IMR-90 (cell line): ENCODE results near the gene TTLL11. TPM values are rescaled to one million over a fixed set of nuclear protein-coding genes. Genes with fewer than 3 reads are reported as not detected.
A peak's percentile ranks its signal among the peaks of the same experiment; 100 is the strongest.

ENCODE experiments used
- ATAC-seq: fragments of 200-7000 bp; cut with Tn5 transposase; 2 replicates; pipeline ENCODE4 v1.9.1; 2020; ENCODE audit warnings: low read depth, mild to moderate bottlenecking, moderate library complexity
- BruUV-seq: library from RNA; stranded (reverse); fragments of 400-500 nt; replicated peaks from 2 replicates; lab custom pipeline; 2021; lab: Mats Ljungman, UMichigan
- CTCF ChIA-PET: fragments of 300-600 bp; formaldehyde crosslinking; extraction: SDS; loops from one replicate; lab custom pipeline; 2021; ENCODE audit warnings: antibody characterized with exemption; lab: Yijun Ruan, JAX
- POLR2A ChIA-PET: fragments of 300-600 bp; sonication (Branson Sonifier 250); formaldehyde crosslinking; loops from one replicate; lab custom pipeline; 2022; ENCODE audit warnings: antibody characterized with exemption; ENCODE audit not compliant: unreplicated experiment; lab: Charles Lee
- DNase-seq: peaks from one replicate; pipeline ENCODE4 v3.0.0; 2013
- H2AFZ ChIP-seq: replicated peaks from 2 replicates; pipeline ENCODE3; 2013; ENCODE audit warnings: low read length, mild to moderate bottlenecking; ENCODE audit not compliant: poor library complexity
- H2AK5ac ChIP-seq: 2 replicates; pipeline ENCODE4 v1.6.1; 2013; ENCODE audit warnings: low read depth, low read length, inconsistent platforms
- H2AK9ac ChIP-seq: replicated peaks from 2 replicates; pipeline ENCODE3; 2013; ENCODE audit warnings: mild to moderate bottlenecking, low read depth, low read length, moderate library complexity; ENCODE audit not compliant: poor library complexity
- H2BK120ac ChIP-seq: 2 replicates; pipeline ENCODE4 v1.6.1; 2013; ENCODE audit warnings: low read depth, low read length, inconsistent platforms
- H2BK15ac ChIP-seq: 3 replicates; pipeline ENCODE4 v1.6.1; 2013; ENCODE audit warnings: low read depth, low read length, inconsistent platforms
- H2BK20ac ChIP-seq: 2 replicates; pipeline ENCODE4 v1.6.1; 2013; ENCODE audit warnings: low read depth, mild to moderate bottlenecking, inconsistent platforms, low read length, moderate library complexity
- H2BK5ac ChIP-seq: 2 replicates; pipeline ENCODE4 v1.6.1; 2013; ENCODE audit warnings: mild to moderate bottlenecking, low read depth, low read length, inconsistent platforms; ENCODE audit not compliant: poor library complexity, severe bottlenecking
- H3K14ac ChIP-seq: replicated peaks from 2 replicates; pipeline ENCODE4 v1.6.1; 2013; ENCODE audit warnings: low read depth, low read length, inconsistent platforms
- H3K18ac ChIP-seq: 2 replicates; pipeline ENCODE4 v1.6.1; 2013; ENCODE audit warnings: low read depth, low read length, control low read depth
- H3K23ac ChIP-seq: 2 replicates; pipeline ENCODE4 v1.6.1; 2013; ENCODE audit warnings: low read depth, low read length, inconsistent platforms
- H3K27ac ChIP-seq: 2 replicates; pipeline ENCODE4 v1.5.1; 2013; ENCODE audit warnings: mild to moderate bottlenecking, control low read depth, low read length; ENCODE audit not compliant: insufficient read depth
- H3K27me3 ChIP-seq: 2 replicates; pipeline ENCODE4 v1.6.1; 2013; ENCODE audit warnings: low read length; ENCODE audit not compliant: control insufficient read depth, insufficient read depth
- H3K36me3 ChIP-seq: 2 replicates; pipeline ENCODE4 v1.6.1; 2013; ENCODE audit warnings: low read length, mixed read lengths; ENCODE audit not compliant: control insufficient read depth, insufficient read depth
- H3K4ac ChIP-seq: 2 replicates; pipeline ENCODE4 v1.6.1; 2013; ENCODE audit warnings: low read depth, low read length, inconsistent platforms
- H3K4me1 ChIP-seq: 2 replicates; pipeline ENCODE4 v1.6.1; 2013; ENCODE audit warnings: low read length, mixed read lengths; ENCODE audit not compliant: control insufficient read depth, insufficient read depth
- H3K4me2 ChIP-seq: 2 replicates; pipeline ENCODE4 v1.6.1; 2013; ENCODE audit warnings: low read depth, mild to moderate bottlenecking, control low read depth, low read length, moderate library complexity
- H3K4me3 ChIP-seq: 2 replicates; pipeline ENCODE4 v1.5.1; 2013; ENCODE audit warnings: low read depth, mild to moderate bottlenecking, control low read depth, low read length, moderate library complexity; ENCODE audit not compliant: insufficient read depth
- H3K56ac ChIP-seq: 2 replicates; pipeline ENCODE4 v1.6.1; 2013; ENCODE audit warnings: low read length, inconsistent platforms; ENCODE audit not compliant: insufficient read depth; ENCODE audit errors: extremely low read depth
- H3K79me1 ChIP-seq, 2 experiments: 2 replicates each; pipeline ENCODE4 v1.6.1; 2013; ENCODE audit warnings: low read length in 2 of 2, inconsistent platforms in 1 of 2, low read depth in 1 of 2
- H3K9ac ChIP-seq: 2 replicates; pipeline ENCODE4 v1.6.1; 2013; ENCODE audit warnings: low read depth, low read length, control low read depth
- H3K9me1 ChIP-seq: 2 replicates; pipeline ENCODE4 v1.6.1; 2013; ENCODE audit warnings: low read length, inconsistent platforms; ENCODE audit not compliant: insufficient read depth
- H3K9me3 ChIP-seq: 2 replicates; pipeline ENCODE4 v1.6.1; 2013; ENCODE audit warnings: low read length; ENCODE audit not compliant: control insufficient read depth, insufficient read depth
- H4K20me1 ChIP-seq: 2 replicates; pipeline ENCODE4 v1.6.1; 2013; ENCODE audit warnings: low read length, inconsistent platforms; ENCODE audit not compliant: insufficient read depth
- H4K5ac ChIP-seq: 2 replicates; pipeline ENCODE4 v1.6.1; 2013; ENCODE audit warnings: mild to moderate bottlenecking, low read depth, low read length, control low read depth
- H4K8ac ChIP-seq, 2 experiments: 2 replicates each; pipeline ENCODE4 v1.6.1; 2013; ENCODE audit warnings: low read depth in 2 of 2, low read length in 2 of 2, control low read depth in 1 of 2, inconsistent platforms in 1 of 2
- H4K91ac ChIP-seq: 2 replicates; pipeline ENCODE4 v1.6.1; 2013; ENCODE audit warnings: low read depth, low read length, inconsistent platforms; ENCODE audit not compliant: insufficient read depth
- BHLHE40 ChIP-seq: fragments of 150-350 bp; IDR thresholded peaks from 2 replicates; pipeline ENCODE4 v1.6.1; 2016; ENCODE audit warnings: mild to moderate bottlenecking, low read depth, low read length
- CEBPB ChIP-seq: IDR thresholded peaks from 2 replicates; pipeline ENCODE4 v1.6.1; 2012; ENCODE audit warnings: low read depth, low read length, improper control_type of control experiment
- CHD1 ChIP-seq: IDR thresholded peaks from 2 replicates; pipeline ENCODE4 v1.6.1; 2012; ENCODE audit warnings: low read depth, low read length, improper control_type of control experiment
- CTCF ChIP-seq: conservative IDR thresholded peaks from 2 replicates; pipeline ENCODE4 v1.5.1; 2012; ENCODE audit warnings: mild to moderate bottlenecking, low read depth, low read length, improper control_type of control experiment
- ELK1 ChIP-seq: fragments of 150-350 bp; IDR thresholded peaks from 2 replicates; pipeline ENCODE4 v1.6.1; 2016; ENCODE audit warnings: low read depth, mild to moderate bottlenecking, low read length, moderate library complexity, borderline replicate concordance
- FOS ChIP-seq: fragments of 150-350 bp; IDR thresholded peaks from 2 replicates; pipeline ENCODE4 v1.6.1; 2016; ENCODE audit warnings: low read depth, low read length
- MAFK ChIP-seq: IDR thresholded peaks from 2 replicates; pipeline ENCODE4 v1.6.1; 2012; ENCODE audit warnings: low read depth, low read length, improper control_type of control experiment
- MAZ ChIP-seq: IDR thresholded peaks from 2 replicates; pipeline ENCODE4 v1.6.1; 2012; ENCODE audit warnings: low read depth, mild to moderate bottlenecking, low read length, improper control_type of control experiment, moderate library complexity, borderline replicate concordance
- MXI1 ChIP-seq: IDR thresholded peaks from 2 replicates; pipeline ENCODE4 v1.6.1; 2012; ENCODE audit warnings: low read depth, mild to moderate bottlenecking, low read length, moderate library complexity, borderline replicate concordance
- NFE2L2 ChIP-seq: fragments of 150-350 bp; IDR thresholded peaks from 2 replicates; pipeline ENCODE4 v1.6.1; 2016; ENCODE audit warnings: low read depth, mild to moderate bottlenecking, low read length
- POLR2A ChIP-seq: IDR thresholded peaks from 2 replicates; pipeline ENCODE4 v1.6.1; 2012; ENCODE audit warnings: mild to moderate bottlenecking, low read depth, low read length
- RAD21 ChIP-seq: IDR thresholded peaks from 2 replicates; pipeline ENCODE4 v1.6.1; 2012; ENCODE audit warnings: low read length, improper control_type of control experiment
- RCOR1 ChIP-seq: IDR thresholded peaks from 2 replicates; pipeline ENCODE4 v1.6.1; 2012; ENCODE audit warnings: mild to moderate bottlenecking, low read length, improper control_type of control experiment; ENCODE audit not compliant: insufficient replicate concordance
- RFX5 ChIP-seq: IDR thresholded peaks from 2 replicates; pipeline ENCODE4 v1.8.0; 2012; ENCODE audit warnings: low read depth, mild to moderate bottlenecking, low read length, moderate library complexity
- SMC3 ChIP-seq: fragments of 150-350 bp; IDR thresholded peaks from 2 replicates; pipeline ENCODE4 v1.6.1; 2016; ENCODE audit warnings: low read depth, mild to moderate bottlenecking, antibody characterized with exemption, low read length, moderate library complexity
- USF2 ChIP-seq: fragments of 150-350 bp; IDR thresholded peaks from 2 replicates; pipeline ENCODE4 v1.6.1; 2017; ENCODE audit warnings: mild to moderate bottlenecking, antibody characterized with exemption, low read length, low read depth
- WGBS, 2 experiments: methylation state at CpG; one replicate each; pipeline versions ENCODE4 v1.1.5 to v1.1.7; 2013; ENCODE audit warnings: missing lambda C conversion rate in 2 of 2; ENCODE audit not compliant: insufficient read length in 1 of 2; ENCODE audit errors: extremely low coverage in 2 of 2; 5-methylcytosine and 5-hydroxymethylcytosine counted together
- dilution Hi-C: fragments of 300-500 bp; cut with HindIII; formaldehyde crosslinking; loops from one replicate; pipeline ENCODE4 v1.14.3; 2018; ENCODE audit warnings: low sequenced_read_pairs; ENCODE audit not compliant: unreplicated experiment
- in situ Hi-C: fragments of 300-500 bp; cut with MboI; formaldehyde crosslinking; loops from 3 replicates; pipeline ENCODE4 v1.14.3; 2019; ENCODE audit warnings: low sequenced_read_pairs, inconsistent platforms, mixed read lengths
- intact Hi-C: fragments of 100-400 bp; cut with micrococcal nuclease; formaldehyde crosslinking; loops from 2 replicates; pipeline ENCODE4 v1.10.0; 2022
- polyA plus RNA-seq, 3 experiments: library from polyadenylated mRNA; depleted of rRNA; stranded (reverse); fragments of >200 nt; gene quantifications; 2 replicates each; pipeline ENCODE4 v1.2.3, GENCODE V29; 2012; ENCODE audit warnings: low replicate concordance in 1 of 3
- total RNA-seq: library from RNA; depleted of rRNA; stranded (reverse); fragments of >200 nt; gene quantifications from 2 replicates; pipeline ENCODE4 v1.2.3, GENCODE V29; 2012

TTLL11 gene
- total and polyA plus RNA-seq, 2 of the 4 experiments (the other 2 are of a cell fraction) = 2.0 to 4.6 TPM

- Histone ChIP-seq H3K4me2 (no peak overlapping the region), H4K5ac (no peak overlapping the region; the same call in 1 of the 2 replicates), H2AK5ac (0 out of 2 replicates have a peak overlapping the region, but pooled peaks have one; percentile 82), H3K4ac (peak overlapping the region; percentile 71), H3K23ac (no peak overlapping the region), H4K20me1 (no peaks in the 10 kb centered on the region), H2AK9ac (no peak overlapping the region), H4K8ac (no peak overlapping the region), H2BK20ac (peak overlapping the region; percentile 42; the same call in 1 of the 2 replicates), H3K4me1 (peaks cover 16% of the 10 kb centered on the region), H3K36me3 (no peaks in the 10 kb centered on the region), H3K18ac (no peak overlapping the region), H3K56ac (no peak overlapping the region), H2AFZ (no peak overlapping the region), H3K9me1 (peaks cover 18% of the 10 kb centered on the region), H2BK15ac (peak overlapping the region; percentile 86; the same call in 1 of the 3 replicates), H3K9me3 (no peaks in the 10 kb centered on the region), H2BK5ac (no peak overlapping the region), H3K27ac (no peak overlapping the region), H3K14ac (peak overlapping the region; percentile 37; the same call in 1 of the 2 replicates), H3K79me1 (no peaks in the 10 kb centered on the region), H4K91ac (no peak overlapping the region), H2BK120ac (no peak overlapping the region), H3K27me3 (no peaks in the 10 kb centered on the region), H3K9ac (no peak overlapping the region), H3K4me3 (no peak overlapping the region)
- TF ChIP-seq CEBPB = no peak
- no peak for TF ChIP-seq SMC3
- TF ChIP-seq RAD21 = no peak
- TF ChIP-seq MXI1 = no peak
- no peak for TF ChIP-seq ELK1
- TF ChIP-seq MAFK = no peak
- no peak for TF ChIP-seq FOS
- TF ChIP-seq CHD1 = no peak
- TF ChIP-seq RFX5 = no peak
- no peak for TF ChIP-seq POLR2A
- TF ChIP-seq CTCF = no peak
- TF ChIP-seq MAZ = no peak
- TF ChIP-seq NFE2L2 = no peak
- TF ChIP-seq BHLHE40 = no peak
- no peak for TF ChIP-seq USF2
- no peak for TF ChIP-seq RCOR1
- DNase-seq = no peak
- WGBS, 2 experiments = no CpG with 5 or more reads among the region's 2 CpGs
- intact Hi-C loops = no loop called here
- ChIA-PET CTCF (interaction anchor here (1.5 kb wide), 1 partner anchor 17 kb away, joined by 3 read pairs; no protein-coding TSS in a partner anchor), POLR2A (no interaction called here)
- no TSS peak for BruUV-seq
- no peak for ATAC-seq
- in situ Hi-C loops = no loop called here
- dilution Hi-C loops = no loop called here
Observed at GRCh38 chr9:121844098-121844497, 249.0 kb downstream of the TTLL11 start.
